Activated naive CD4-positive, alpha-beta T cell treated with anti-CD3 and anti-CD28 coated beads, Interleukin-2, amount 50 U/mL, for 72 hours (primary cell): ENCODE measurements around the gene NRSN1. TPM values are rescaled to one million over a fixed set of nuclear protein-coding genes. Genes with fewer than 3 reads are reported as not detected.
"Not testable (repeated sequence)": the region's sequence is repeated elsewhere in the genome, so short reads cannot be mapped to it uniquely, and the experiment has no call there.

Experiments
- ATAC-seq, 2 donors: fragments of 150-1000 bp; cut with Tn5 transposase; 2 replicates each; pipeline ENCODE4 v1.10.0; 2021; ENCODE audit warnings: mild to moderate bottlenecking in 2 of 2, moderate library complexity in 2 of 2
- DNase-seq, 2 donors: peaks; one replicate each; pipeline ENCODE4 v3.0.0; 2021 to 2022; ENCODE audit warnings: low spot score in 2 of 2
- H3K27ac Mint-ChIP-seq, 2 donors: one replicate each; pipeline ENCODE4 v1.8.0; 2022; ENCODE audit warnings: mild to moderate bottlenecking in 2 of 2, mixed read lengths in 2 of 2
- H3K36me3 Mint-ChIP-seq, 2 donors: one replicate each; pipeline ENCODE4 v1.8.0; 2022; ENCODE audit warnings: mixed read lengths in 2 of 2
- H3K9me3 Mint-ChIP-seq, 2 donors: one replicate each; pipeline ENCODE4 v1.8.0; 2022; ENCODE audit warnings: mixed read lengths in 2 of 2
- total RNA-seq, 2 donors: library from RNA; stranded (reverse); gene quantifications; one replicate each; pipeline ENCODE4 v1.2.3, GENCODE V29; 2022

Gene NRSN1
- total RNA-seq, 2 donors from 2014 or later: not detected

GRCh38 chr6:24126586-24127192 lies 674 bp downstream of the NRSN1 start:
- no peak overlapping the region for H3K27ac Mint-ChIP-seq
- H3K36me3 Mint-ChIP-seq: peaks cover 0 to 10% of the 10 kb centered on the region in 2 donors
- peaks cover 8% of the 10 kb centered on the region in 2 donors for H3K9me3 Mint-ChIP-seq
- ATAC-seq (no peak), DNase-seq (peak in 1 of 2 donors; percentile 23)

GRCh38 chr6:24127316-24127715 lies 1.3 kb downstream of the NRSN1 start:
- peaks cover 8% of the 10 kb centered on the region in 2 donors for H3K9me3 Mint-ChIP-seq
- H3K27ac Mint-ChIP-seq: no peak overlapping the region
- DNase-seq (no peak), ATAC-seq (no peak)
- peaks cover 0 to 10% of the 10 kb centered on the region in 2 donors for H3K36me3 Mint-ChIP-seq

GRCh38 chr6:24131751-24132150 lies 5.7 kb downstream of the NRSN1 start:
- ATAC-seq: no peak

GRCh38 chr6:24139080-24139479 lies 13.1 kb downstream of the NRSN1 start:
- DNase-seq: no peak
- no peak for ATAC-seq
- Mint-ChIP-seq H3K27ac (no peak overlapping the region), H3K36me3 (no peaks in the 10 kb centered on the region), H3K9me3 (no peaks in the 10 kb centered on the region)

More at GRCh38 chr6:24131751-24132150, 5.7 kb downstream of the NRSN1 start:
- DNase-seq: no peak
- peaks cover 0 to 3% of the 10 kb centered on the region in 2 donors for H3K36me3 Mint-ChIP-seq
- H3K27ac Mint-ChIP-seq: no peak overlapping the region
- peaks cover 3% of the 10 kb centered on the region in 2 donors for H3K9me3 Mint-ChIP-seq

GRCh38 chr6:24139639-24140038 lies 13.6 kb downstream of the NRSN1 start:
- DNase-seq (no peak), ATAC-seq (no peak)
- Mint-ChIP-seq H3K36me3 (no peaks in the 10 kb centered on the region), H3K9me3 (no peaks in the 10 kb centered on the region), H3K27ac (no peak overlapping the region)

- DNase-seq: no peak
- Mint-ChIP-seq H3K9me3 (no peaks in the 10 kb centered on the region), H3K36me3 (no peaks in the 10 kb centered on the region), H3K27ac (no peak overlapping the region)
- no peak for ATAC-seq
Observed at GRCh38 chr6:24140591-24140990, 14.6 kb downstream of the NRSN1 start.

- H3K9me3 Mint-ChIP-seq, DNase-seq, H3K36me3 Mint-ChIP-seq, ATAC-seq, H3K27ac Mint-ChIP-seq: not testable (repeated sequence)
Observed at GRCh38 chr6:24142733-24143132, 16.7 kb downstream of the NRSN1 start.

GRCh38 chr6:24145690-24146131 lies 19.7 kb downstream of the NRSN1 start:
- H3K27ac Mint-ChIP-seq: no peak overlapping the region
- H3K36me3 Mint-ChIP-seq: no peaks in the 10 kb centered on the region
- ATAC-seq (no peak), DNase-seq (no peak)
- H3K9me3 Mint-ChIP-seq: no peaks in the 10 kb centered on the region

- no peak overlapping the region for H3K27ac Mint-ChIP-seq
- no peak for DNase-seq
- no peaks in the 10 kb centered on the region for H3K36me3 Mint-ChIP-seq
- no peak for ATAC-seq
- no peaks in the 10 kb centered on the region for H3K9me3 Mint-ChIP-seq
Observed at GRCh38 chr6:24146871-24147270, 20.9 kb downstream of the NRSN1 start.

- DNase-seq: no peak
- no peaks in the 10 kb centered on the region for H3K36me3 Mint-ChIP-seq
- no peak for ATAC-seq
- H3K27ac Mint-ChIP-seq: no peak overlapping the region
- no peaks in the 10 kb centered on the region for H3K9me3 Mint-ChIP-seq
Observed at GRCh38 chr6:24147511-24148153, 21.6 kb downstream of the NRSN1 start.

- no peak overlapping the region for H3K27ac Mint-ChIP-seq
- no peak for DNase-seq
- no peak for ATAC-seq
- no peaks in the 10 kb centered on the region for H3K9me3 Mint-ChIP-seq
- H3K36me3 Mint-ChIP-seq: no peaks in the 10 kb centered on the region
Observed at GRCh38 chr6:24148154-24148570, 22.1 kb downstream of the NRSN1 start.

GRCh38 chr6:24148684-24149083 lies 22.7 kb downstream of the NRSN1 start:
- DNase-seq: no peak
- Mint-ChIP-seq H3K27ac (no peak overlapping the region), H3K9me3 (no peaks in the 10 kb centered on the region), H3K36me3 (no peaks in the 10 kb centered on the region)
- no peak for ATAC-seq

- H3K9me3 Mint-ChIP-seq: no peaks in the 10 kb centered on the region
- ATAC-seq (no peak), DNase-seq (no peak)
- H3K27ac Mint-ChIP-seq: no peak overlapping the region
- no peaks in the 10 kb centered on the region for H3K36me3 Mint-ChIP-seq
Observed at GRCh38 chr6:24149296-24149695, 23.3 kb downstream of the NRSN1 start.

- no peak for ATAC-seq
- Mint-ChIP-seq H3K9me3 (no peaks in the 10 kb centered on the region), H3K27ac (no peak overlapping the region), H3K36me3 (no peaks in the 10 kb centered on the region)
- no peak for DNase-seq
Observed at GRCh38 chr6:24149836-24150235, 23.8 kb downstream of the NRSN1 start.

- H3K36me3 Mint-ChIP-seq: no peaks in the 10 kb centered on the region
- DNase-seq (no peak), ATAC-seq (no peak)
- H3K27ac Mint-ChIP-seq: no peak overlapping the region
- H3K9me3 Mint-ChIP-seq: no peaks in the 10 kb centered on the region
Observed at GRCh38 chr6:24152014-24152413, 26.0 kb downstream of the NRSN1 start.

- DNase-seq (no peak), ATAC-seq (peak; percentile 44 to 85)
- Mint-ChIP-seq H3K27ac (no peak overlapping the region), H3K36me3 (no peaks in the 10 kb centered on the region), H3K9me3 (no peaks in the 10 kb centered on the region)
Observed at GRCh38 chr6:24154121-24154520, 28.1 kb downstream of the NRSN1 start.

- Mint-ChIP-seq H3K27ac (no peak overlapping the region), H3K9me3 (no peaks in the 10 kb centered on the region), H3K36me3 (no peaks in the 10 kb centered on the region)
- ATAC-seq (no peak), DNase-seq (no peak)
Observed at GRCh38 chr6:24157886-24158285, 31.9 kb downstream of the NRSN1 start.

- ATAC-seq: no peak
Observed at GRCh38 chr6:24183584-24183983, 57.6 kb downstream of the NRSN1 start.

More at GRCh38 chr6:24183584-24183983, 57.6 kb downstream of the NRSN1 start:
- H3K27ac Mint-ChIP-seq: no peak overlapping the region
- no peaks in the 10 kb centered on the region for H3K9me3 Mint-ChIP-seq
- no peak for DNase-seq
- no peaks in the 10 kb centered on the region for H3K36me3 Mint-ChIP-seq
